GM19372 (cell line): ENCODE measurements around the gene CASK.
"Not testable (repeated sequence)": the region's sequence is repeated elsewhere in the genome, so short reads cannot be mapped to it uniquely, and the experiment has no call there.

Experiments
- ATAC-seq: cut with Tn5 transposase; IDR thresholded peaks from one replicate; pipeline ENCODE4 v1.9.1; 2021; ENCODE audit warnings: mild to moderate bottlenecking, low read depth, moderate library complexity; ENCODE audit not compliant: unreplicated experiment

Gene CASK

DNA sequence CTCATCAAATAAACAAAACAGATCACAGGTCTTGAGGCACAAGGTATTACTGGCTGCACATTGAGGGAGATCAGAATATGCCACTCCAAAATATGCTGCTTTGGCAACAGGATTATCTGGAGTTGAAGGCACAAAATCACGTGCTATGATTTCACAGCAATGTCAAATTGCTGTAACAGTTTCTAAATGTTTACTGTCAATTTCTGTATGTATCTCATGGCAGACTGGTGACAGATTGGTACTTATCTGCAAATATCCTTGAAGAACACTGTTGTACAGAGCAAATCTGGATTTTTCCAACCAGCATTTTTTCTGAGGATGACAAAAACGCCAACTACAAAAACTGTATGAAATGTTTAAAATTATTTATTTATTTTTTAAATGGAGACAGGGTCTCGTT is 172.6 kb downstream of the CASK start:
- ATAC-seq, result no peak

- no peak for ATAC-seq
Observed at GRCh38 chrX:41739871-41740270, 183.5 kb downstream of the CASK start.

DNA sequence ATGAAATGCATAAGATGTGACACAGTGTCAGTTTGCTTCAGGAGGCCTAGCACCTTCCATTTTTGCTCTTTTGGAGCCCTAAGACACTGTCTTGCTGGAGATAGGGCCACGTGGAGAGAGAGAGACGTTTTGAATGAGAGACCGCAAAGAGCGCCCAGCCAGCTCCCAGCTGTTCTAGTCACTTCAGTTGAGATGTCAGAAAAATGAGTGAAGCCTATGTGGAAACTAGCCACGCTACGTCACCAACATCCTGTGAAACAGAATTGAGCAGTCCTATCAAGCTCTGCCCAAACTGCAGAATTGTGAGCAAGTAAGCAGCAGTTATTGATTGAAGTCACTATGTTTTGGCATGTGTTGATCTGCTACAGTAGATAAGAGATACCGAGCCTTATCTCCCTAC is 186.3 kb downstream of the CASK start:
- ATAC-seq, result no peak

DNA sequence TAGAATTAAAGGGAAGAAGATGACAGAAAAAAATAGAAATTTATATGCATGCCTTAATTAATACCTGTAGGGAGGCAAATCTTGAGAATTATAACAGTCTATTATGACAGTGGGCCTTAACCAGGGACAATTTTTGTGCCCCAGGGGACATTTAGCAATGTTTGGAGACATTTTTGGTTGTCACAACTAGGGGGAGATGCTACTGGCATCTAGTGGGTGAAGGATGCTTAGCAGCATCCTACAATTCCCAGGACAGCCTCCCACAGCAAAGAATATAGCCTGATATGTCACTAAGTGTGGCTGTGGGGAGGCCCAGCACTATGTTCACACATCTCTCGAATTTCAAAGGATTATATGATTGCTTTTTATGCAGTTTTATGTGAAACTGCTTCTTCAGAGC is 188.8 kb downstream of the CASK start:
- no peak for ATAC-seq

DNA sequence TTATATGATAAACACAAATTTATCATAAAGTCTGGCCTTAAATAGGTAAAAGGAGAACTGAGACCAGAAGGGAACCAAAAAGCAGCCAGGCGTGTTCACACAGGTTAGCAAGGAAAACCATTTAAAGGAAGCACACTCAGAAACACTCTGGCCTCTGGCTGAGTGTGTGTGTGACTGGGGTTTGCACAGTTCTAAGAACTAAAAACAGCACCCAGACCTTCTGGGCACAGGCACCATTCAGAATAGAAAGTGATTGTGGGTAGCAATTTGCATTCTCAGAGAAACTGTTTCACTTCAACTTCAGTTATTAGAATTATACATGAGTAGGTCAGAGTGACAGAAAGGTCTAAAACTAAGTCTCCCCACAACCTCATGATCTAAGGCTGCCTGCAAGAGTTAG is 189.4 kb downstream of the CASK start:
- peak; percentile 92 for ATAC-seq

- no peak for ATAC-seq
Observed at GRCh38 chrX:41732260-41732659, 191.1 kb downstream of the CASK start.

DNA sequence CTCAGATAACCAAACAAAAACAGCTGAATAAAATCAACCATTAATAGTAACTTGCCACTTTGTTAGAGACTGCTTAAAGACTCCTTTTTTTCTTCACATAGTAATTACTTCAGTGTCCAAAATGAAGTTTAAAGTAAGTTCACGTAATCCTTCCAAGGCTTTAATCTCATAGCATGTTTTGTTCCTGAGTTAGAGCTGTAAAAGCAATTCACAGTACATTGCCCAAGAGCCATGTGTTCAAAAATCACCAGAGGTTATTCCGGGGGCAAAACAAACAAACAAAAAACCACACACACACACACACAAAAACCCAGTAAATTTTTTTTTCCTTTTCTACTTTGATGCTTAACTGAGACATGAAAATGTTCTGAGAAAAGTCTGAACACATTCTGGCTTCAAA is 193.3 kb downstream of the CASK start:
- no peak for ATAC-seq

DNA sequence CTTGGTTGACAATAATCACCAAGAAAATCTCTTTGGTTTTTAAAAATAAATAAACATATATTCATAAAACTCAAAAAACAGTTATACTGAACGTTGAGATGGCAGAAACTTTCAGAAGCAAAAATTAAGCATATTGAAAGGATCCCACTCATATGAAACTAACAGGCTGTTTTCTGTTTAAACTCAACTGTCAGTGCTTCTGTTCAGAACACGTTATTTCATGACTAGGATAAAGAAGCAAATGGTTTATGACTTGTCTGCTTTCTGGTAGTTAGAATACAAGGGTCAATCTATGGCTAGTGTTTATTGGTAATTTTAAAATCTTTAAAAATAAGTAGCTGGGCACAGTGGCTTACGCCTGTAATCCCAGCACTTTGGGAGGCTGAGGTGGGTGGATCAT is 195.2 kb downstream of the CASK start:
- ATAC-seq, result no peak

DNA sequence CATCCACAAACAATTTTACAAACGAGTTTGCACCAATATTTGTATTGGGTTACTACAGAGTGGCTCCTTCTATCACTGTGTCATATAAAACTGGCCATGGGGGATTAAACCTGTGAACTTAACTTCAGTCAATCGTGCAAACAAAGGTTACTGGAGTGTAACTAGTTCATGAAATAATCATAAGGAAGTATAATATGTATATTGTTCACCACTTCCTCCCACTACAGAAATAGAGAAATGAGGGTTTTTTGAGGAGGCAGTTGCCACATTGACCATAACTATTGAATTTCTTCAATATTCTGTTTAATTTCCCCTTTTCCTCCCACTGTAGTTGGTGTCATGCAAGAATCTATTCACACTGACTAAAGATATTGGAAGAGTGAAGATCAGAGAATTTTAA is 199.5 kb downstream of the CASK start, which contains the start of gene GPR82:
GPR82 (plus strand) TSS at position 356 of the 400 bp plus-strand sequence. CDS start 2,846 bp downstream, outside the sequence.
- ATAC-seq, result no peak

DNA sequence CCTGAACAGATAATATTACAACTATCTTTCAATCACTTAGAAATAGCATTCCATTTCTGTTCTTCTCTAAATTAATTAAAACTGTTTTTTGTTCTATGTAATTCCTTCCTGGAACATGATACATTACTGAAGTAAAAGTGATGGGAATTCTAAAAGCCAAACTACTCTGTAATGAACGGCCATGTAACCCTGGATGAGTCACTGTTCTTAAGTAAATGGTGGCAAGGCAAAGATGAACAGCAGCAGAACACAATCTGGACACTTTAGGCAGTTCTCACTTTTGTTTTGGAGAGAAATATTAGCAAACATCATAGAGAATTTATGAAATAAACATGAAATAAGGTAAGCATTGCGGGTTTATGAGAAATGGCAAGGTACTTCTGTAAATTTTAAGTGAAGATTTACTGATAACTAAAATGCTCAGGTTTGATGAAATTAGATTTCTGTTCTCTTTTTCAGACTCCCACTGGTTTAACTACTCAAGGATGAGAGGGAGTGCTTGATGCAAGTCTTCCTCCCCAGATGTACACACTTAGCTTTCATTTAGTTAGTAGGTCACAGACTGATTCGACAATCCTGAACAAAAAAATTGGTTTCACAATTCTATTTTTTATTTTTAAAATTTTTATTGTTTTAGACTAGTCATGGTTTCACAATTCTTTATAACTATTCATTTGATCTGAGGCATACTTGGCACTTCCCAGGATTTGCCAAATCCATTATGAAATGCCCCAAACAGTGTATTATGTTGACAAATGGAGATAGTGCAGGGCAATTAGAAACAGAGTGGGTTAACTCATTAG is 200.3 kb downstream of the CASK start:
- no peak for ATAC-seq

GRCh38 chrX:41722214-41722613 is 201.1 kb downstream of the CASK start:
- ATAC-seq, result no peak

- no peak for ATAC-seq
Observed at GRCh38 chrX:41721590-41721989, 201.8 kb downstream of the CASK start.

DNA sequence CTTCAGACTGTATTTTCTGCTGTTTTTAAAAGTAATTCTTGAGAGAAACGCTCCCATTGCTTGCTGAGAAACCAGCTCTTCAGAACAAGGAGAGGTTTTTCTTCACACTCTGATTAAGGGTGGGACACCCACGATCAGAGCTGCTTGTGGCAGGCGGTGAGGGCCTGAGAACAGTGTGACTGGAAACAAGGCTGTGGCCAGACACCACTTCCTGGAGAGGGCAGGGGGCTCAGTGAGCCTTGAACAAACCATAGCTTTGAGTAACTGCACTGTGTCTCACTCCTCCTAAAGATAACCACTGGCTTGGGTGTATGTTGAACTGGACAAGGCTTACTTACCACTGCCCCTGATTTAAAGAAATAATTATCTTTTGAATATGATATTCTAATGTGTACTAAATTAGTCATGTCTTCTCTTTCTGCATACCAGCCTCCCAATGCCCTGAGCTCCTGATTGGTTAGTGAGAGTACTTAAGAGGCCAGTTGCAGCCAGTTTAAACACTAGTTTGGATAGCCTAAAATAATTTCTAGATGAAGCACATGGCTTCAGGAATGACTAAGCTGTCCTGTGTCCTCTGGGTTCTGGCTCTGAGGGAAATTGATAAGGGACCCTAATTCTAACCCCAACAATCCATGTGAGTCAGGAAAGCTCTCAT is 203.1 kb downstream of the CASK start:
- ATAC-seq, result peak; percentile 82

- ATAC-seq, result not testable (repeated sequence)
Observed at GRCh38 chrX:41719610-41720009, 203.7 kb downstream of the CASK start.

DNA sequence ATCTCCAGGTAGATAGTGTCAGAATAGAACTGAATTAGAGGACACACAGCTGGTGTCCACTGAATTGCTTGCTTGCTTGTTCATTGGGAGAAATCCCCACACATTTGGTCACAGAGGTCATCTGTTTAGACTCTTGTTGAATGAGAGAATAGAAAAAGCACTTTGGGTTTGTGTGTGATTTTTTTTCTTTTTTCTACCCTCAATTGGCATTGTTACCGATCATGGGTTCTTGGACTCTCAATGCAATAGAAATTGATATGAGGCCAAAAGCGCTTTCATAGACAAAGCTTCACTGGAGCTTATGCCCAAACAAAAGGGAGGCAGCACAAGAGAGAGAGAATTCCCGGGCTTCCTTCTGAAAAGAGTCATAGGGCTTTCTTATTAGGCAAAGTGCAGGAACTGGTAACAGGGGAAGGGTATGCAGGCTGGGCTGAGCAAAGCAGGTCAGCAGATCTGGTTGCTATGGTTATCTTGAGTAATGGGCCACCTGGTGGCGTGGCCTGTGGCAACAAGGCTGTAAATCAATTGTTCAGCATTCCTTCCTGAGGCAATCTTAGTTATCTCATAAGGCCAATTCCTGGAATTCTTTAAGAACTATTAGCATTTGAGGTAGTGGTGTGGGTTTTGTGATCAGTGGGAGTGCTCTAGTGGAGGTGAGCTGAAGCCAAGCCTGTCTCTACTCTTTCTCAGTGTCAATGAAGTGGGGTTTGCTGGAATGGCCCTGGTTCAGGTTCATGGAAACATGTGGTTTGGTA is 204.7 kb downstream of the CASK start:
- ATAC-seq, result no peak

DNA sequence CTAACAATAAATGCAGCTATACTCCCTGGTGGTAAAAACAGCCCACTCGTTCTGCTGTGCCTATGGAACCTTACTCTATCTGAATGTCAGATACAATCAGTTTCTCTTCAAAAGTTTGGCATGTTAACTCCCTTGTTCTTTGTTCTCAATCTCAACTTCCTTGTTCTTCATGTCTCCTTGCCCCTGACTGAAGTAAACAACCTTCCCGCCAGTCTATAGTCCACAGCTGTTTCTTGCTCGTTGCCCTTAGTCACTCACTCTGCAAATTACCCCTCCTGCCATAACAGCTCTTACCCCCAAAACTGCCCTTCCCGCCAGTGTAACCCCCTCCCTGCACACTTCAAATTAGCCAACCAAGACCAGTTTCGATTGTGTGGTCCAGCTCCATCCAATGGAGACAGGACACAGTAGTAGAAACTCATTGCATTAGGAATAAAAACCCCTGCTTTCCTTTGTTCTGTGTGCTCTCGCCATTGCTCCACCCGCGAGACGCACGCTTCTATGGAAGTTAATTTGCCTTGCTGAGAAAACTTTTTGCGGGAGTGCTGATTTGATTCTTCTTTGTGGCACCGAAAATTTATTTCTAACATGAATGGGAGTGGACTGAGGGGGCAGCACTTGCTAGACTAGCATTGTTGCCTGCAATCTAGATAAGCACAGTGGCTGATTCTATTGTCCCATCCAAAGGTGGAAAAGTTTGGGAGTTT is 206.4 kb downstream of the CASK start:
- no peak for ATAC-seq

DNA sequence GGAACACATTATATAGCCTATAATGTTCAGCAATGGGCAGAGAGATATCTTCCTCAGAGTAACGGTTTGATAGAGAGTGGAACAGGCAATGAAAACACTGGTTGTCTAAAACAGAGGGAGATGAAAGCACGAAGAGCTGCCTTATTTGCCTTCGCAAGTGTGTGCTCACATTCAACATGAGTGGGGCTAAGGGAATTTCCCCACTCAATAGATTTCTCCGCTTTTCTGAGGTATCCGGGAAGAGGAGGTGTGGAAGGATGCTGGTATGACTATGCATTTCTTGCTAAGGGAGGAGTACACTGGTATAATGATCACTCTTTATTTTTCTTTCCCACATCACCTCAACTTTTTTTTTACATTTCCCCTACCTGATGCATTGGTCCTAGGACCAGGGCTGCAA is 207.1 kb downstream of the CASK start:
- no peak for ATAC-seq

DNA sequence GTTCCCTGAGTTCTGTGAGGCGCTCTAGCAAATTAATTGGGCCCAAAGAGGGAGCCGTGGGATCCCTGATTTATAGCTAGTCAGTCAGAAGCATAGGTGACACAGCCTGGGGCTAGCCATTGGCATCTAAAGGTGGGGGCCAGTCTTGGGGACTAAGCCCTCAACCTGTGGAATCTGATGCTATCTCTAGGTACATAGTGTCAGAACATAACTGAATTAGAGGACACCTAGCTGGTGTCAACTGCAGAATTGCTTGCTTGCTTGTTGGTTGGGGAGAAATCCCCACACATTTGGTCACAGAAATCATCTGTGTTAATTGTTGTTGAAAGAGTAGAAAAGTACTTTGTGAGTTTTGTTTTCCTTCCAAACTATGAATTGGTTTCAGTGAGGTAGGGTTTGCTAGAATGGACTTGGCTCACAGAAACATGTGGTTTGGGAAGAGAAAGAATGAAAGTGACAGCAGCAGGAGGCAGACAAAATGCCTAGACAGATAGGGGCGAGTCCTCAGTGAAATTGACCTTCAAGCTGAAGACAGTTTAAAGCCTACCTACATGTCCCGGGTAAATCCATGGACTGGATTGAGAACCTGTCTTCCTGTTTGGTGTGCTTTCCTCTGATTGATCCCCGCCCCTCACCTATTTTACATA is 212.2 kb downstream of the CASK start:
- ATAC-seq, result no peak

- no peak for ATAC-seq
Observed at GRCh38 chrX:41708486-41708885, 214.9 kb downstream of the CASK start.

DNA sequence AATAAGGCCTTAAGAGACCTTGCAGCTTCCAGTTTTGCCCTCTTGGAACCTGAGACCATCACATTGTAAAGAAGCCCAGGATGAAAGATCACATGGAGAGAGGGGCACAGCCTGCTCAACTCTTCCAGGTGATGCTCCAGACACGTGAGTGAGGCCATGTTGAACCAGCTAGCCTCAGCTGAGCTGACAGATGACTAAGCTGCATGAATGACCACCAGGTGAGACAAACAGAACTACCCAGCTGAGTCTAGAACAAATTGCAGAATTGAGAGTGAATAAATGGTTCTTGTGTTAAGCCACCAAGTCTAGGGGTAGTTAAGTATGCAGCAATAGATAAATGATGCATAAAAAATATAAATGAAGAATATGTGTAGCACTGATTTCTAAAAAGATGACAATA is 216.1 kb downstream of the CASK start:
- no peak for ATAC-seq
